Measurements from ENCODE around the gene UBASH3B. TPM values are rescaled to one million over a fixed set of nuclear protein-coding genes. Genes with fewer than 3 reads are reported as not detected.

UBASH3B gene
- total RNA-seq, 2 experiments from 2014 or later: 24.5 to 28.6 TPM

GRCh38 chr11:122751292-122752070 lies 96.0 kb downstream of the UBASH3B start:
- Histone ChIP-seq H3K4me1 (ENCODE audit: insufficient read depth, low read length) (peaks cover 68% of the 10 kb centered on the region), H3K9me3 (ENCODE audit: control insufficient read depth in 1 of 2, insufficient read depth in 1 of 2, low read length in 2 of 2) (no peaks in the 10 kb centered on the region), H3K4me3 (ENCODE audit: low read length) (no peak overlapping the region), H3K27ac (ENCODE audit: low read depth in 1 of 2, low read length in 2 of 2) (no peak overlapping the region), H3K27me3 (ENCODE audit: control insufficient read depth in 1 of 2, insufficient read depth in 2 of 2, low read length in 2 of 2) (no peaks in the 10 kb centered on the region), H3K36me3 (ENCODE audit: insufficient read depth, low read length) (no peaks in the 10 kb centered on the region)
- DNase-seq: no peak
- Mint-ChIP-seq H3K4me3 (no peak overlapping the region), H3K36me3 (ENCODE audit: low read depth) (no peaks in the 10 kb centered on the region), H3K27ac (peak overlapping the region; percentile 37), H3K9me3 (no peaks in the 10 kb centered on the region), H3K27me3 (no peaks in the 10 kb centered on the region), H3K4me1 (ENCODE audit: low read depth) (peaks cover 64% of the 10 kb centered on the region)
- no peak for ATAC-seq (ENCODE audit: poor library complexity)
- ChIA-PET CTCF (interaction anchor here (1.8 kb wide), 1 partner anchor 30 kb away, joined by 5 read pairs; no protein-coding TSS in a partner anchor), POLR2A (no interaction called here)
- no peak for TF ChIP-seq CTCF (IDR thresholded peaks at IDR 0.05)
- intact Hi-C loops (cut with DNase I, micrococcal nuclease): loop anchor here in 1 of 2 experiments (5.0 kb wide), 2 partner anchors 34 to 54 kb away; no protein-coding TSS in a partner anchor

- TF ChIP-seq CTCF (IDR thresholded peaks at IDR 0.05): no peak
- H3K27ac ChIP-seq (ENCODE audit: low read depth in 1 of 2, low read length in 2 of 2): no peak overlapping the region
- ChIA-PET CTCF (interaction anchor here (0.6 to 3.4 kb wide), 10 partner anchors 8 to 174 kb away, joined by 3 to 28 read pairs (median 6); partner anchors contain the start of gene UBASH3B), POLR2A (interaction anchor here (1.0 to 2.2 kb wide), 8 partner anchors 9 to 98 kb away, joined by 3 to 16 read pairs (median 6); no protein-coding TSS in a partner anchor)
- DNase-seq (no peak), ATAC-seq (ENCODE audit: poor library complexity) (no peak)
- intact Hi-C loops (cut with DNase I, micrococcal nuclease): loop anchor here (1.0 to 5.0 kb wide), 8 partner anchors 37 to 125 kb away; no protein-coding TSS in a partner anchor
- no peaks in the 10 kb centered on the region for H3K27me3 Mint-ChIP-seq
- H3K4me3 Mint-ChIP-seq: no peak overlapping the region
- no peaks in the 10 kb centered on the region for H3K36me3 ChIP-seq (ENCODE audit: insufficient read depth, low read length)
- H3K27me3 ChIP-seq (ENCODE audit: control insufficient read depth in 1 of 2, insufficient read depth in 2 of 2, low read length in 2 of 2): no peaks in the 10 kb centered on the region
- no peaks in the 10 kb centered on the region for H3K9me3 ChIP-seq (ENCODE audit: control insufficient read depth in 1 of 2, insufficient read depth in 1 of 2, low read length in 2 of 2)
- H3K4me3 ChIP-seq (ENCODE audit: low read length): no peak overlapping the region
- no peaks in the 10 kb centered on the region for H3K9me3 Mint-ChIP-seq
- peaks cover 46% of the 10 kb centered on the region for H3K4me1 ChIP-seq (ENCODE audit: insufficient read depth, low read length)
- no peaks in the 10 kb centered on the region for H3K36me3 Mint-ChIP-seq (ENCODE audit: low read depth)
- H3K27ac Mint-ChIP-seq: peak overlapping the region; percentile 5
- peaks cover 66% of the 10 kb centered on the region for H3K4me1 Mint-ChIP-seq (ENCODE audit: low read depth)
Observed at GRCh38 chr11:122754028-122754427, 98.5 kb downstream of the UBASH3B start.

GRCh38 chr11:122754553-122755322 lies 99.2 kb downstream of the UBASH3B start:
- DNase-seq (peak in 13 of 14 experiments; percentile 14 to 75 (median 27)), ATAC-seq (ENCODE audit: poor library complexity) (peak; percentile 64)
- Histone ChIP-seq H3K4me3 (ENCODE audit: low read length) (no peak overlapping the region), H3K9me3 (ENCODE audit: control insufficient read depth in 1 of 2, insufficient read depth in 1 of 2, low read length in 2 of 2) (no peaks in the 10 kb centered on the region), H3K27ac (ENCODE audit: low read depth in 1 of 2, low read length in 2 of 2) (no peak overlapping the region), H3K27me3 (ENCODE audit: control insufficient read depth in 1 of 2, insufficient read depth in 2 of 2, low read length in 2 of 2) (no peaks in the 10 kb centered on the region), H3K36me3 (ENCODE audit: insufficient read depth, low read length) (no peaks in the 10 kb centered on the region), H3K4me1 (ENCODE audit: insufficient read depth, low read length) (peaks cover 39% of the 10 kb centered on the region)
- POLR2A ChIA-PET: interaction anchor here (0.9 to 2.6 kb wide), 9 partner anchors 9 to 99 kb away, joined by 3 to 31 read pairs (median 6); partner anchors contain the start of gene UBASH3B
- no peaks in the 10 kb centered on the region for H3K27me3 Mint-ChIP-seq
- no peaks in the 10 kb centered on the region for H3K9me3 Mint-ChIP-seq
- peak; percentile 69 for TF ChIP-seq CTCF (IDR thresholded peaks at IDR 0.05)
- H3K36me3 Mint-ChIP-seq (ENCODE audit: low read depth): no peaks in the 10 kb centered on the region
- H3K4me3 Mint-ChIP-seq: no peak overlapping the region
- CTCF ChIA-PET: interaction anchor here (0.8 to 3.4 kb wide), 11 partner anchors 8 to 174 kb away, joined by 3 to 28 read pairs (median 6); partner anchors contain the start of gene UBASH3B
- intact Hi-C loops (cut with DNase I, micrococcal nuclease): loop anchor here (1.0 to 5.0 kb wide), 8 partner anchors 37 to 125 kb away; no protein-coding TSS in a partner anchor
- H3K27ac Mint-ChIP-seq: peak overlapping the region; percentile 5
- H3K4me1 Mint-ChIP-seq (ENCODE audit: low read depth): peaks cover 67% of the 10 kb centered on the region

Data from CD4-positive, alpha-beta T cell (primary cell).